Fibroblast of mammary gland (primary cell): Measurements from ENCODE around the gene ZNF516.

Source experiments
- DNase-seq: peaks from one replicate; pipeline ENCODE4 v3.0.0-alpha.2; 2010; ENCODE audit warnings: low read depth
- H3K4me3 ChIP-seq: 2 replicates; pipeline ENCODE4 v1.5.1; 2011; ENCODE audit warnings: low read depth, mild to moderate bottlenecking, low read length, moderate library complexity; ENCODE audit not compliant: control insufficient read depth
- CTCF ChIP-seq: conservative IDR thresholded peaks from 2 replicates; pipeline ENCODE4 v1.5.1; 2011; ENCODE audit warnings: low read depth, low read length, inconsistent platforms; ENCODE audit not compliant: control insufficient read depth, insufficient read depth

The ZNF516 gene

DNA sequence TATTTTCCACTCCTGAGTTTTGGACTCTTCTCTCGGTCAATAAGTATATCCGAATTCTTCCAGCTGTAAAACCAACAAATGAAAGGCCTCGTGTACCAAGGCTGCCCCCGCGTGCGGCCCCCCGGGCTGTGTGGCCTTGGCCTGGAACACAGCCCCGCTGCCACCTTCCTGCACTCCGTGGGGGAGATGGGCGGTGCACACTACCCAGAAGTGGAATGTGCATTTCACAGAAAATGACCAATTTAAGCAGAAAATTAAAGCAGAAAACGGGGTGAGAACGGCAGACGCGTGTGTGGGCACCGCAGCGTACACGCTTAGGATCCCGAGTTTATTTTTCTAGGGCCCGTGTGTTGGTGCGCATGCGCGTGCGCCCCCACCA lies 34.4 kb upstream of the ZNF516 start:
- peak overlapping the region; percentile 56 for H3K4me3 ChIP-seq
- no peak for TF ChIP-seq CTCF
- DNase-seq: no peak

DNA sequence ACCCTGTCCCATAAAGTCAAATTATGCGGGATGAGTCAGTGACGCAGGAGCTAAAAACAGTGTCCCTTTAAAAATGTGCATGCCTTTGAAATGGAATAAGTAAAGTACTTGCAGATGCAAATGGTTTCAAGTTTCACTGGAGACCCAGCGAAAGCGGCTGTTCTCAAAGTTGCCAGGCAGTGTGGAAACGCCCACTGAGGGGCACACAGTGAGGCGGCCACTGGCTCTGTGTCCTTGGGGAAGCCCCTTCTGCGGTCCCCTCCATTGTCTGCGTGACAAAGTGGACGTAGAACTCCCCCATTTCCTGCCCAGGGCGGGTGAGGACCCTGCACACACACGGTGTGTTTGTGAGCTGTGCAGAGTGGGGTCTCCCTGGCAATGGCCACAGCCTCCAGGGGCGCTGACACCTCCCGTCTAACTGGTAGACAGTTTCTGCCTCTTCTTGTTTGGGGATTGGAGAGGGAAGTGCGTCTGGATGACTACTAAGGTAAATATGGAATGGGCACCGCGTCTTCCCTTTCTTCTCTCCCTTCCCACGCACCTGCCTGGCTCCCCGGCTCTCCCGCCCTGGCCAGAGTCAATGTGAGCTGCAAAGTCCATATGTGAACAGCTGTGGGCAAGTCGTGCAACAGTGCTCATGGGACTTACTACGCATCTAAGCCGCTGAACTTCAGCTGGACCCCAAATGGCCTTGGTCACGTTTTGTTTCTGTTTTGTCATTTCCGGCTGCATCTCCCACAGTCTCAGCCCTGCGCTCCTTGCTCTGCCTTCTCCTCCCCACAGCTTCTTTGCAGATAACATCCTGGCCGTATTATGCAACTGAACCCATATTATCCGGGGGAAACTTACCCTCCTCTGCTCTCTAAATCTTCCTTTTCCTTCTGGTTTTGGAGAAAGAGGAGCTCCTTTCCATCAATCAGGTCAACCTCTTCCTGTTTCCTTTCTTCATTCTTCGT lies 33.7 kb upstream of the ZNF516 start:
- peak; percentile 73 for DNase-seq
- TF ChIP-seq CTCF: peak; percentile 9
- H3K4me3 ChIP-seq: peak overlapping the region; percentile 56

DNA sequence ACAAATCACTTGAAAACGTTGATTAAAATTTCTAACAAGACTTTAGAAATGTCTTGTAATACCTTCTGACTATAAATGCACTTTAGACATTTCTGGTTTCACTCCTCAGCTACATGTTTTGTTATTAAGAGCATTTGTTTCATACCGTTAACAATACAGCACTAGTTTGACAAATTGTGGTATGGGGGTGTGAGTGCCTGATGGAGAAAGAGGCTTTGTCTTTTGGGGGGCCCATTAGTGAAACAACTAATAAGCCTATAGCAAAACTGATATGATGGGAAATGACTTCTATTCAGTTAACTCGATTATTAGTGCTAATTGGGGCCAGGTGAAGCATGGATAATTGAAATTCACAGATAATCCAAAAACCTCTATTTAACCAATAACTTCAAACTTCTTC lies 30.9 kb upstream of the ZNF516 start:
- no peak overlapping the region for H3K4me3 ChIP-seq
- no peak for DNase-seq
- TF ChIP-seq CTCF: no peak

DNA sequence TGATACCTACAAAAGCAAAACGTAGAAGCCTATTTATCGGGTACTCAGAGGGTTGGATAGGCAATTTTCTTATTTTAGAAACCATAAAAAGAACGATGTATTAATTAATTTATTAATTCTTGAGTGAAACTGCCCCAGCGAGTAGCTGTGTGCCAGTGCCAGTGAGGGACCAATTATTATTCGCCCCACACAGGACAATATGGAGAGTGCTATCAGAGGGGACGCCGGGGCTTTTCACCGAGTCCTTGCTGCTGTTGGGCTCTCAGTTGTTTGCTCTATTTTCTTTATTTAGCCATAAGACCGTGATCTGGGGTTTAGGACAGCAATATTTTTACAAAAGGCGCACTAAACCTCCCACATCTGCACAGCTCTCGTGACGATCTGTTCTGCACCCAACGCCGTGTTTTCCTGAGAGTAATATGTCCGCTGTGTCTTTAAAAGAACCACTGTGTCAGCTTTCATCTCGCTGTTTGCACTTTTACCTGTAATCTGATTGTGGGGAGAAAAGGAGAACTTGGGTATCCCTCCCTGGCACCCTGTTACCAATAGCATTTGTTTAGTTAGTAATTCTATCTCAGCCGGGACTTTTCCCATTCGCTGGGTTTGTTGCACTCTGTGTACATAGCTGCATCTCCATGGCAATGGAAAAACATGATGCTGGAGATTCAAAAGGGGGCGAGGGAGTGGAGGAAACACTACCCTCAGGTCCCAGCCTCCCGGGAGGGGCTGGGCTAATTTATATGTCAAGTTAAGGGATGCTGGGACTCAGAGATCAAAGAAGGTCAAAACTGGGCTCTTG lies 30.1 kb upstream of the ZNF516 start:
- peak overlapping the region; percentile 65 for H3K4me3 ChIP-seq
- DNase-seq: peak; percentile 66
- no peak for TF ChIP-seq CTCF

DNA sequence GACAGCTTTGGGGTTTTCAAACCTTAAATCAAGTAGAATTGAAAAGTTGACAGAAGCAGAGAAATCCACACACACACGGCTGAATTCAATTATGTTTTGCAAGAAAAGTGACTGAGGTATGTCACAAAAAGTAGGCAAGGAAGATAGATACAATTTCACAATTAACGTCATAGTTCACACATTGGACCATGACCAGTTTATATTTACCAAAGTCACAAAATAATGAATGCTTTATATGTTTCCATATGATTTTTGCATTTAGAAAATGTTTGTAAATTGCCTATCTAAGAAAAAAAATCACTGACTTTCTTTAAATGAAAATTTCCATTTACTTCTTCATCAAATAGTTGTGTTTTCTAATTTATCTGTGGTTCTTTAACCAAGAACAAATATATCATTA lies 29.4 kb upstream of the ZNF516 start:
- no peak for DNase-seq
- no peak for TF ChIP-seq CTCF
- no peak overlapping the region for H3K4me3 ChIP-seq

- no peak for DNase-seq
- TF ChIP-seq CTCF: no peak
- no peak overlapping the region for H3K4me3 ChIP-seq
Observed at GRCh38 chr18:76522551-76522950, 27.5 kb upstream of the ZNF516 start.
